PC-9 (cell line): ENCODE data around the gene IL16.

ENCODE experiments used
- EZH2 ChIP-seq: fragments of 200-600 bp; sonication (generic); IDR thresholded peaks from 2 replicates; pipeline ENCODE4 v1.8.0; 2017; ENCODE audit warnings: antibody characterized with exemption, low read depth
- TF ChIP-seq, protein P1 (sequence below): fragments of 200-600 bp; sonication (generic); conservative IDR thresholded peaks from 2 replicates; pipeline ENCODE4 v1.6.1; 2017; ENCODE audit warnings: mixed run types, antibody characterized with exemption, mild to moderate bottlenecking, moderate library complexity

DNA sequence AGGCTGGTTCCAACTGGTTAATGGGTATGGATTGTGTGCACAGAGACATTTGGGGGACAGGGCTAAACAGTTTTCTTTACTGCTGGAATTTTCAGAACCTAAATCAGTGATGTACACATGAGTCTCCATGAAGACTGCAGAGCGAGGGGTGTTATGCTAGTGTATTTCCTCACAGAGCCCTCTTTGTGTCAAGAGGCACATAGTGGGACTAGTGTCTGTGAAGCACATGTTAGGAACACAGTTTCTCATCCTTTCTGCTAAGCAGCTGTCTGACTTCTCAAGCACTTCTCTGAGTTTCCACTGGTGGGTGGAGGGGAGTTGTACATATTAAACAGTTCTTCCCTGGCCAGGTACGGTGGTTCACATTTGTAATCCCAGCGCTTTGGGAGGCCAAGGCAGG lies 136.7 kb downstream of the IL16 start:
- no peak for TF ChIP-seq EZH2
- TF ChIP-seq, protein P1, sequence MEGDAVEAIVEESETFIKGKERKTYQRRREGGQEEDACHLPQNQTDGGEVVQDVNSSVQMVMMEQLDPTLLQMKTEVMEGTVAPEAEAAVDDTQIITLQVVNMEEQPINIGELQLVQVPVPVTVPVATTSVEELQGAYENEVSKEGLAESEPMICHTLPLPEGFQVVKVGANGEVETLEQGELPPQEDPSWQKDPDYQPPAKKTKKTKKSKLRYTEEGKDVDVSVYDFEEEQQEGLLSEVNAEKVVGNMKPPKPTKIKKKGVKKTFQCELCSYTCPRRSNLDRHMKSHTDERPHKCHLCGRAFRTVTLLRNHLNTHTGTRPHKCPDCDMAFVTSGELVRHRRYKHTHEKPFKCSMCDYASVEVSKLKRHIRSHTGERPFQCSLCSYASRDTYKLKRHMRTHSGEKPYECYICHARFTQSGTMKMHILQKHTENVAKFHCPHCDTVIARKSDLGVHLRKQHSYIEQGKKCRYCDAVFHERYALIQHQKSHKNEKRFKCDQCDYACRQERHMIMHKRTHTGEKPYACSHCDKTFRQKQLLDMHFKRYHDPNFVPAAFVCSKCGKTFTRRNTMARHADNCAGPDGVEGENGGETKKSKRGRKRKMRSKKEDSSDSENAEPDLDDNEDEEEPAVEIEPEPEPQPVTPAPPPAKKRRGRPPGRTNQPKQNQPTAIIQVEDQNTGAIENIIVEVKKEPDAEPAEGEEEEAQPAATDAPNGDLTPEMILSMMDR, result no peak
